ENCODE data around the gene ITFG1.
"Not testable (repeated sequence)": the region's sequence is repeated elsewhere in the genome, so short reads cannot be mapped to it uniquely, and the experiment has no call there.

Gene ITFG1

GRCh38 chr16:47473004-47473403 lies 12.1 kb upstream of the ITFG1 start:
- not testable (repeated sequence) for DNase-seq

- DNase-seq = no peak
Measured at GRCh38 chr16:47470810-47471209, 9.9 kb upstream of the ITFG1 start.

GRCh38 chr16:47470211-47470610 lies 9.3 kb upstream of the ITFG1 start:
- DNase-seq = no peak

GRCh38 chr16:47469227-47469626 lies 8.4 kb upstream of the ITFG1 start:
- DNase-seq = no peak

- not testable (repeated sequence) for DNase-seq
Measured at GRCh38 chr16:47468070-47468689, 7.3 kb upstream of the ITFG1 start.

GRCh38 chr16:47467501-47467900 lies 6.6 kb upstream of the ITFG1 start:
- DNase-seq = no peak

GRCh38 chr16:47465919-47466630 lies 5.2 kb upstream of the ITFG1 start:
- DNase-seq = no peak

- no peak for DNase-seq
Measured at GRCh38 chr16:47463771-47464624, 3.1 kb upstream of the ITFG1 start.

- no peak for DNase-seq
Measured at GRCh38 chr16:47461598-47462266, 869 bp upstream of the ITFG1 start.

GRCh38 chr16:47460359-47460710 lies 528 bp downstream of the ITFG1 start:
- no peak for DNase-seq

- DNase-seq = no peak
Measured at GRCh38 chr16:47459603-47460002, 1.3 kb downstream of the ITFG1 start.

- DNase-seq = no peak
Measured at GRCh38 chr16:47458331-47458730, 2.5 kb downstream of the ITFG1 start.

- DNase-seq = no peak
Measured at GRCh38 chr16:47449788-47450187, 11.1 kb downstream of the ITFG1 start.

- DNase-seq = no peak
Measured at GRCh38 chr16:47448830-47449575, 11.9 kb downstream of the ITFG1 start.

- no peak for DNase-seq
Measured at GRCh38 chr16:47446431-47446830, 14.4 kb downstream of the ITFG1 start.

GRCh38 chr16:47442884-47443283 lies 18.0 kb downstream of the ITFG1 start:
- not testable (repeated sequence) for DNase-seq

- DNase-seq = not testable (repeated sequence)
Measured at GRCh38 chr16:47440066-47440465, 20.8 kb downstream of the ITFG1 start.

GRCh38 chr16:47434274-47434673 lies 26.6 kb downstream of the ITFG1 start:
- not testable (repeated sequence) for DNase-seq

GRCh38 chr16:47431960-47432359 lies 28.9 kb downstream of the ITFG1 start:
- no peak for DNase-seq

- DNase-seq = no peak
Measured at GRCh38 chr16:47426806-47427205, 34.1 kb downstream of the ITFG1 start.

- DNase-seq = no peak
Measured at GRCh38 chr16:47424846-47425245, 36.0 kb downstream of the ITFG1 start.

GRCh38 chr16:47416869-47417268 lies 44.0 kb downstream of the ITFG1 start:
- no peak for DNase-seq

GRCh38 chr16:47413041-47413440 lies 47.8 kb downstream of the ITFG1 start:
- DNase-seq = no peak

Data from activated CD4-positive, CD25-positive, alpha-beta regulatory T cell treated with anti-CD3 and anti-CD28 coated beads, Interleukin-2, amount 50 U/mL, for 72 hours (primary cell).